ENCODE data around the gene SUN1. TPM values are rescaled to one million over a fixed set of nuclear protein-coding genes. Genes with fewer than 3 reads are reported as not detected.

The SUN1 gene
- polyA plus RNA-seq, 3 donors: 44.2 to 154 (median 51.5) TPM

DNA sequence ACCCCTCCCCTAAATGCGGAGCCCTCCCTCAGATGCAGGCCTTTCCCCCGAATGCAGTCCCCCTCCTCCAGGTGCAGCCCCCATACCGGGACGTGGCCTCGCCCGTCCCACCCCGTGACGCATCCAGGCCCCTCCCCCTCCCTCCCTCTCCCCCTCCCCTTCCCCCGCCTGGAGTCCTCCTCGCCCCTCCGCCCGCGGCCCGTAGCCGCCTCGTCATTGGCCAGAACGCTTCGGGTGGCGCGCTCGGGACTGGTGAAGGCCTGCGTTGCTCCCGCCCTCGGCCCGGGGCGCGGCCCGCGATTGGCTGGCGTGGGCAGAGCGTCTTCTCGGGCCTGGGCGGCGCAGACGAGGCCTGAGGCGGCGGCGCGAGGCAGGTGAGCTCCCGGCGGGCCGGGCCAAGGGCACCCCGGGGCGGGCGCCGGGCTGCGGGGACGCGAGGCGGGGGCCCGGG, 16.0 kb upstream of the SUN1 start:
- Histone ChIP-seq H3K4me1 (ENCODE audit: control insufficient read depth in 1 of 2, insufficient read depth in 2 of 2, low read length in 2 of 2) (peaks cover 45 to 59% of the 10 kb centered on the region in 2 donors), H3K4me3 (replicated peaks in 1 of 3; ENCODE audit: low read depth in 2 of 3, low read length in 3 of 3) (peak overlapping the region; percentile 20 to 82 (median 42)), H3K79me2 (ENCODE audit: insufficient read depth, low read length) (peaks cover 38% of the 10 kb centered on the region), H3K4me2 (replicated peaks; ENCODE audit: extremely low read depth, low read length, poor library complexity, severe bottlenecking) (peak overlapping the region; percentile 96), H4K20me1 (ENCODE audit: insufficient read depth, low read length) (peaks cover 44% of the 10 kb centered on the region), H3K27me3 (ENCODE audit: control insufficient read depth in 2 of 2, insufficient read depth in 2 of 2, low read length in 2 of 2) (peaks cover 2 to 26% of the 10 kb centered on the region in 2 donors), H3K36me3 (replicated peaks in 1 of 2; ENCODE audit: control insufficient read depth in 1 of 2, insufficient read depth in 2 of 2, low read length in 2 of 2) (no peaks in the 10 kb centered on the region), H3K9me3 (replicated peaks in 1 of 2; ENCODE audit: control insufficient read depth in 1 of 2, insufficient read depth in 1 of 2, low read length in 2 of 2) (no peaks in the 10 kb centered on the region), H3K9ac (ENCODE audit: insufficient read depth, low read length, poor library complexity, severe bottlenecking) (peak overlapping the region; percentile 75), H2AFZ (ENCODE audit: insufficient read depth, low read depth, low read length, poor library complexity, severe bottlenecking) (peak overlapping the region; percentile 67), H3K27ac (ENCODE audit: low read depth in 1 of 2, low read length in 2 of 2) (peak overlapping the region in 1 of 2 donors; percentile 48)
- intact Hi-C loops (cut with micrococcal nuclease): loop anchor here (5.0 to 10.0 kb wide), 2 partner anchors 56 to 158 kb away; partner anchors contain the start of gene COX19 (in 1 of the 2)
- Mint-ChIP-seq H3K36me3 (peaks cover 28% of the 10 kb centered on the region in 2 donors), H3K27ac (peak overlapping the region in 2 of 7 donors; percentile 58 to 82), H3K9me3 (peaks cover 0 to 5% (median 2%) of the 10 kb centered on the region in 7 donors), H3K4me3 (peak overlapping the region; percentile 65 to 71), H3K27me3 (ENCODE audit: low read depth in 3 of 3) (peaks cover 35 to 56% (median 37%) of the 10 kb centered on the region in 3 donors), H3K4me1 (peaks cover 58% of the 10 kb centered on the region)
- peak; percentile 90 to 92 (median 91) for DNase-seq
- WGBS (ENCODE audit: insufficient coverage): 0% methylated on average over 40 of the region's 51 CpGs
- TF ChIP-seq, protein P1, sequence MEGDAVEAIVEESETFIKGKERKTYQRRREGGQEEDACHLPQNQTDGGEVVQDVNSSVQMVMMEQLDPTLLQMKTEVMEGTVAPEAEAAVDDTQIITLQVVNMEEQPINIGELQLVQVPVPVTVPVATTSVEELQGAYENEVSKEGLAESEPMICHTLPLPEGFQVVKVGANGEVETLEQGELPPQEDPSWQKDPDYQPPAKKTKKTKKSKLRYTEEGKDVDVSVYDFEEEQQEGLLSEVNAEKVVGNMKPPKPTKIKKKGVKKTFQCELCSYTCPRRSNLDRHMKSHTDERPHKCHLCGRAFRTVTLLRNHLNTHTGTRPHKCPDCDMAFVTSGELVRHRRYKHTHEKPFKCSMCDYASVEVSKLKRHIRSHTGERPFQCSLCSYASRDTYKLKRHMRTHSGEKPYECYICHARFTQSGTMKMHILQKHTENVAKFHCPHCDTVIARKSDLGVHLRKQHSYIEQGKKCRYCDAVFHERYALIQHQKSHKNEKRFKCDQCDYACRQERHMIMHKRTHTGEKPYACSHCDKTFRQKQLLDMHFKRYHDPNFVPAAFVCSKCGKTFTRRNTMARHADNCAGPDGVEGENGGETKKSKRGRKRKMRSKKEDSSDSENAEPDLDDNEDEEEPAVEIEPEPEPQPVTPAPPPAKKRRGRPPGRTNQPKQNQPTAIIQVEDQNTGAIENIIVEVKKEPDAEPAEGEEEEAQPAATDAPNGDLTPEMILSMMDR (IDR thresholded peaks at IDR 0.05): no peak

DNA sequence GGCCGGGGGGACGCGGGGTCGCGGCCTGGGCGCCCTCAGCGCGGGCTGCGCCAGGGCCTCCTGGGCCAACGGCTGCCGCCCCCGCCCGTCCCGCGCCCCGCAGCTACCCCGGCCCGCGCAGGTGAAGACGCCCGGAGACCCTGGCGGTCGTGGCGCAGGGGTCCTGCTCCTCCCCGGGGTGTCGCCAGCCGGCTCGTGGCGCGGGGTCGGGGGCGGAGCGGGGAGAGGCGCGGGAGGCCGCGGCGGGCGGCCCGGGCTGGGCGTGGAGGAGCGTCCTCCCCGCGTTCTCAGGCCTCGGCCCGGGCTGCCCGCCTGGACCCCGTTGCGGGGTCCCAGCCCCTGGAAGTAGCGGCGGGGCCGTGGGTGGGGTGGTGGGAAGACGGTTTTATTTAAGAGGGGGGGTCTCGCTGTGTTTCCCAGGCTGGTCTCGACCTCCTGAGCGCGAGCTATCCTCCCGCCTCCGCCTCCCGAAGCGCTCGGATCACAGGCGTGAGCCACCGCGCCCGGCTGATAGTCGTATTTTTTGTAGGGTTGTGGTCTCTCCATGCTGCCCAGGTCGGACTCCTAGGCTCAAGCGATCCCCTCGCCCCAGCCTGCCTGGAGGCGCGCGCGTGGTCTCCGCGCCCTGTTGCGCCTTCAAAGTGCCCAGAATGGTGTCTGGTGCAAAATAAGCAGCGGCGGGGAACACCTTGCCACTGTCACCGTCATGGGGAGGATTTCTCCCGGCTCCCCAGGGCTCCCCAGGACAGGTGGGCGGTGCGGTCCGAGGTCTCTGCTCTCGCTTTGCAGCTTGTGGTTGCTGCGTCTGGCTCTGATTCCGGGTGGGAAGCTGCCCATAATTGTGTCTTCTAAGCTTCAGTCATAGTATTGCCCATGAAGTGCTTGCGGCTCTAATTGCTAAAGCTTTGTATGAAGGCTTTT, 15.3 kb upstream of the SUN1 start:
- H3K4me3 Mint-ChIP-seq: peak overlapping the region; percentile 87 to 95
- Histone ChIP-seq H3K4me2 (replicated peaks; ENCODE audit: extremely low read depth, low read length, poor library complexity, severe bottlenecking) (peak overlapping the region; percentile 96), H3K9ac (ENCODE audit: insufficient read depth, low read length, poor library complexity, severe bottlenecking) (peak overlapping the region; percentile 75), H3K27me3 (ENCODE audit: control insufficient read depth in 2 of 2, insufficient read depth in 2 of 2, low read length in 2 of 2) (peaks cover 2 to 26% of the 10 kb centered on the region in 2 donors), H3K36me3 (replicated peaks in 1 of 2; ENCODE audit: control insufficient read depth in 1 of 2, insufficient read depth in 2 of 2, low read length in 2 of 2) (no peaks in the 10 kb centered on the region), H3K79me2 (ENCODE audit: insufficient read depth, low read length) (peaks cover 45% of the 10 kb centered on the region), H3K9me3 (replicated peaks in 1 of 2; ENCODE audit: control insufficient read depth in 1 of 2, insufficient read depth in 1 of 2, low read length in 2 of 2) (no peaks in the 10 kb centered on the region), H3K27ac (ENCODE audit: low read depth in 1 of 2, low read length in 2 of 2) (peak overlapping the region in 1 of 2 donors; percentile 41), H3K4me1 (ENCODE audit: control insufficient read depth in 1 of 2, insufficient read depth in 2 of 2, low read length in 2 of 2) (peaks cover 38 to 52% of the 10 kb centered on the region in 2 donors), H4K20me1 (ENCODE audit: insufficient read depth, low read length) (peaks cover 51% of the 10 kb centered on the region), H3K4me3 (replicated peaks in 1 of 3; ENCODE audit: low read depth in 2 of 3, low read length in 3 of 3) (peak overlapping the region; percentile 63 to 82 (median 77)), H2AFZ (ENCODE audit: insufficient read depth, low read depth, low read length, poor library complexity, severe bottlenecking) (peak overlapping the region; percentile 79)
- DNase-seq: no peak
- peaks cover 29 to 31% of the 10 kb centered on the region in 2 donors for H3K36me3 Mint-ChIP-seq
- TF ChIP-seq, protein P1 (IDR thresholded peaks at IDR 0.05): no peak
- peaks cover 35 to 58% (median 37%) of the 10 kb centered on the region in 3 donors for H3K27me3 Mint-ChIP-seq (ENCODE audit: low read depth in 3 of 3)
- peaks cover 0 to 5% (median 2%) of the 10 kb centered on the region in 7 donors for H3K9me3 Mint-ChIP-seq
- H3K4me1 Mint-ChIP-seq: peaks cover 52% of the 10 kb centered on the region
- under 1% methylated on average over 82 of the region's 88 CpGs for WGBS (ENCODE audit: insufficient coverage)
- H3K27ac Mint-ChIP-seq: peak overlapping the region in 5 of 7 donors; percentile 10 to 80 (median 52)
- intact Hi-C loops (cut with micrococcal nuclease): loop anchor here (5.0 to 10.0 kb wide), 2 partner anchors 55 to 158 kb away; partner anchors contain the start of gene COX19 (in 1 of the 2)
